Activated T-cell treated with anti-CD3 and anti-CD28 coated beads for 24 hours (primary cell): ENCODE data around the gene PRRT1.
"Not testable (repeated sequence)": the region's sequence is repeated elsewhere in the genome, so short reads cannot be mapped to it uniquely, and the experiment has no call there.

Experiments used
- DNase-seq: peaks from one replicate; pipeline ENCODE4 v3.0.0-alpha.2; 2020; ENCODE audit warnings: low read depth

Gene PRRT1

DNA sequence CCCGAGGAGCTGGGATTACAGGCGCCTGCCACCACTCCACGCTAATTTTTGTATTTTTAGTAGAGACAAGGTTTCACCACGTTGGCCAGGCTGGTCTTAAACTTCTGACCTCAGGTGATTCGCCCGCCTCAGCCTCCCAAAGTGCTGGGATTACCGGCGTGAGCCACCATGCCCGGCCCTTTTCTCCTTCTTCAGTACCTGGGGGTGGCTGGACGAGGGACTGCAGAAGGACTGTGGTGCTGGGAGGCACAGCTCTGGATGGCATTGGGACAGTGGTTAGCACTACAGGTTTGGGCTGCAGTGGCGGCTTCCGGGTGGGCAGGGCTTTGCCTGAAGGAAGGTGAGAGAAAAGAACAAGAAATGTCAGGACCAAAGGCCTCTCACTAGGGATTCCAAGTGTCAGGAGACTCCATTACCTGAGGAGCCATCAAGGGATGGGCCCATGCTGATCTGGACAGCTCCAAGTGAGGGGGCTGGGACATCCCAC, 31.1 kb downstream of the PRRT1 start:
- DNase-seq: no peak

DNA sequence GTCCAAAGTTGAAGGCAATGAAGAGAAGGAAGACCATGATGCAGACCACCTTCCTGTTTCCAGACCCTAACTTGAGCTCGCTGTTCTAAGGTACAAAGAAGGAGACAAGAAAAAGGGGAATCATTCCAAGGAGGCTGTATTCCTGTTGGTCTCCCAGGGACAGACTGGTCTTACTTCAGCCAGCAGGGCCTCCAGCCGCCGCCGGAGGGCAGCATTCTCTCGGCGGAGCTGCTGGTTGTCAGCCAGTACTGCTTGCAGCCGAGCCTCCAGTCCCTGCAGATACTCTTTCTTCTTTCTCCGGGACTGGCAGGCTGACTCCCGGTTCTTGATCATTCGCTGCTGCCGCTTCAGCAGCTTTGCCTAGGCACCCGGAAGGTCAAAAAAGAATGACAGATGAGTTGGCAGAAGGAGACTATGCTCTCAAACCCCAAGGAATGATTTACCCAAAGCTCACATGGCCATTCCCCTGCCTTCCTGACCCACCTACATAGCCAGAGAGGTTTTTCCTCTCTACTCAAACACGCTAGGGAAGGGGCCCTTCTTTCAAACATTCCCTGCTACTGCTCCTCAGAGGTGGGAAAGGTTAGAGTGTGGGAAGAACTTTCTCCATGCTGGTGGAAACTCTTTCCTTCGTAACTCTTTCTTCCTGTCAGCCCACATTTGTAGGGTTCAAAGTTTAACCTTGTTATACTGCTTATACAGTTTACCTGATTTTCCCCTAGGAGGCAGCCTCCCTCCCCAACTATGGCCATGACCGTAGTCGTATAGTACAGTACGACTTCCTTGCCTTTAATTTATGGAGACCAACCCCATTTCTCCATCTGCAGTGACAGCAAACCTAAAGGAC, 32.7 kb downstream of the PRRT1 start:
- DNase-seq: peak; percentile 57

DNA sequence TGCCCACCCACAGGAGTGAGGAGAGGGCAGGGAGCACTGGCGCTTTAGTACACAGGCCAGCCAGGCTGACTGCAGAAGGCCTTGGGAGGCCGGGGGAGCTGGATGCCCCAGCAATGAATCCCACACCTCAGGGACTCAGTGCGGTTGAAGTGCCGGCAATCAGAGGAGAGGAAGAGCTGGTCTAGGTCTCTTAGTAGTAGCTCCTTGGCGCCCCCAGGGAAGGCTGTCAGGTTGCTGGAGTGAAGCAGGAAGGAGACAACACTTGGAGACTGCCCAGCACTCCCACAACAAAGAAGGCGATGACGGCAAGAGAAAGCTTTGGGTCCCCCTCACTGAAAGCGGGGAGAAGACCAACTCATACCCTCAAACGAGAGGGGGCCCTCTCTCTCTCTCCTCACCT, 34.3 kb downstream of the PRRT1 start:
- no peak for DNase-seq

DNA sequence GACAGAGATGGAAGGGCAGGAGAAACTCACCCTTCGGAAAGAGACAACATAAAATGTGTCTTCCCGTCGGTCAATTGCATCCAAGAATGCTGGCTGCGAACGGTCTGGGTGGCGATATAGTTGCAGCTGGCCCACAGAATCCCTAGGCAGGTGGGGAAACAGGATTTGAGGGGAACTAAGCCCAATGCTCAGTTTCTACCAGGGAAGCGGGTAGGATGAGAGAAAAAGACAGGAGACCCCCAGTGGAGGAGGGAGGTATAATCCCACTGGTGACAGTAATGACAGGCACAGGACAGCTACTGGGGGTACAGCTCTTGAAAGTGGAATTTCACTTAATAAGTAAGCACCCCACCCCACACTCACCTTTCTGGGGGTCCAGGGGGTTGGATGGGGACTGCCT, 35.1 kb downstream of the PRRT1 start:
- DNase-seq: no peak

DNA sequence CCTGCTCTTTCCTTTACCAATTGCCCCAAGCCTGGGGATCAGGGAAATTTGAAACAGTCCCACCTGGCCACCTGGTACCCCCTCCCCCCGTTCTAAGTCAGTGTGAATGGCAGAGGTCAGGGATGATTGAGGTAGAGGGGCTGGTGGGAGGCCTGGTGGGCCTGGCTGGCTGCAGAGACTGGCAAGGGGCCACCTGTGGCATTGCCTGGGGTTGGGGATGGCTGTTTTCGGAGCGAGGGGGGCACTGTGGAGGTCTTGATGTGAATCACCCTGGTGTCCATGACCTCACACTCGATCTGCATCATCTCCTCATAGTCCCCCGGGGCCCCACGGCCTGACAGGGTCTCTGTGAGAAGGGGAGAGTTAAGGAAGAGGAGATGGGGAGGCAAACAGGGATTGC, 36.1 kb downstream of the PRRT1 start:
- DNase-seq: no peak

DNA sequence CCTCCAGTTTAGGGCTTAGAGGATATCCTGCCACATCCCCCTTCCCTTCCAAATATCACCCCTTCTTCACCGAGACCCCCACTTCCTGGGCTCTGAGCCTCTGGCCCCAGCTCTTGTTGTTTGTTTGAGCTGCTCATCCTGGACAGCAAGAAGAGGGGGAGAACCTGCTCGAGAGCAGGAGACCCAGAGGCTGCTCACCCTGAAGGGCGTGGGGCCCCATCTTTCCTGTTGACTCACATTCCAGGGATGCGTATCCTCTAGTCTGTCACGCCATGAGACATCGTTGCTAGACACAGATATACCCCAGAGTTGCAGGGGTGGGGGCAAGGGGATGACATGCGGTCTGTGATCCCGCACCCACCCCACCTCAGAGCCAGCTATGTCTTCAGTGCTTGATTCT, 36.9 kb downstream of the PRRT1 start:
- no peak for DNase-seq

DNA sequence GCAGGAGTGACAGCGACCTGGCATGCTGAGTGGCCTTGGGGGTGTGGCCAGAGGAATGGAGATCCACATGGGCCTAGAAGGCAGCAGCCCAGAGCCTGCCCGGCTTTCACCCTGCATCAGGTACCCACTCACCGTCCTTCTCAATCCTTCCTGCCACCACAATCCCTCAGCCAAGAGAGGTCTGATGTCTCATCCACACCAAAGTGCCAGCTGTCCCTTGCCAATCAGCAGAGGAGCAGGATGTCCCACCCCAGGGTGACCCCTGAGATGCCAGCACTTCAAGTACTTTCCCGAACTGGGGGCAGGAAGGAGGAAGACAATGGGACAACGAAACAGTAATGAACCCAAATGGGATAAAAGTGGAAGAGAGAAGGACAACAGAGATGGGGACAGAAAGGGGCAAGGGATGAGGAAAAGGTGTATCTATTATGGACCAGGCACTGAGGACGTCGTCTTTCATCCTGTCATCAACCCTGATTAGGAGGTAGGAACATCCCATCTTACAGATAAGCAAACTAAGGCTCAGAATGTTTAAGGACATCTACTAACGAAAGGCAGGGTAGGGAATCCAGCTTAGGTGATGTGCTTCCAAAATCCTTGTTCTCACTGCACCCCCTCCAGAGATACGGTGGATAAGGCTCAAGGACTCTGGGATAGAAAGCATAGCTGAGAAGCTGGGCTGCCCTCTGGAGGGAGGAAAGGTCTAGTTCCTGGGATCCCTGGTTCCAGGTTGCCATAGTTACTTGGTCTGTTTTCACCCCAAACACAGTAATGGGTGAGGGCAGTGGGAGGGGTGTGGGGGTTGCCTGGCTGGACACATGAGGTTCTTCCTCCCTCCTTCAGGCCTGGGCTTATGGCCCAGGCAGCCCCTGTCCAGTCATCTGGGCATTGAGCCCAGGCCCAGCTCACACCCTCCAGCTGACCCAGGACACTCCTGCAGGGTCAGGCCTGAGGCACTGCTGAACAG, 38.1 kb downstream of the PRRT1 start:
- no peak for DNase-seq

DNA sequence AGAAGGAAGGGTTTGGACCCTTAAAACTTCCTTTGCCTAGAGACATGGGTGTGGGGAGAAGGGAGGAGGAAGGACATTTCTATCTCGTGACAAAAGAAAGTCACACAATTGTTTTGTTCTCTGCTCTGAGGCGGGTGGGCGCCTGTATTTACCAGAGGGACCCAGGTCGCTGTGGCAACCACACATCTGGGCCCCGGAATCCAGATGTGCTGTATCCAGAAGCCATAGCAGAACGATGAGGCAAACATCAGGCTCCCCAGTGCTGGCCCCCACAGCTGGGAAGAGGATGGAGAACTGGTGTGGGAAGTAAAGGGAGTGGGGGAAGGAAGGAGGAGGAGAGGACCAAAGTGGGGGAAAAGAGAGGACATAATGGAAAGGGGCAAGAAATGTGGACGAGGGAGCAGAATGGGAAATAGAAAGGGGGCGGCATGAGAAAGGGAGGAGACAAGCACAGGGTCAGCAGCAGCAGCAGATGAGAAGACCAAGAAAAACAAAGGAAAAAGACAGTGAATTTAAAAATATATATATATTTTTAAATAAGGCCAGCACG, 39.2 kb downstream of the PRRT1 start:
- DNase-seq: no peak

DNA sequence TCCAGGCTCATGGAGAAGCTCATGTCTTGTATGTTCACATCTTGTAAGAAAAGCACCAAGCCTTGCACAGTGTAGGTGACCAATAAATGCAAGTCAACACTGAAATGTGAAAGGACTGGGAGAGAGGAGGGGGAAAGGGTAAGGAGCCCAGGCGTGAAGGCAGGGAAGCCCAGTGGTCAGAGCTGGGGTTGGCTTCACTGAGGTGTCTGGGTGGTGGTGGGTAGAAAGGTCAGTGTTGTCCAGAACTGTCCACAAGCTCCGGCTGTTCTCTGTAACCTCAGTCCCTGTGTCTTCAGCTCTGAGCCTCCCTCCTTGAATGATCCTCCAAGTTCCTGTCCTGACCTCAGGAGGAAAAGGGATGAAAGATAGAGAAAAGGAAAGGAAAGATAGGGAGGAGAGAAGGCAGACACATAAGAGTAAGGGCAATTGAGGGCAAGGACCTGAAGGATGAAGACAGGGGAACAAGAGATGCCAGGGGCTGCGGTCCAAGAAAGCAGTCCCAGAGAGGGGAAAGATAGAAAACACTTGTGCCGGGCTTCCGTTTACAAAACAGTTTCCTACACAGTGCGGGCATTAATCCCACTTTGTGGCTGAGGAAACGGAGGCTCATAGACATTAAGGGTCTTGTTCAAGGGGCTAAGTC, 40.2 kb downstream of the PRRT1 start:
- DNase-seq: no peak

DNA sequence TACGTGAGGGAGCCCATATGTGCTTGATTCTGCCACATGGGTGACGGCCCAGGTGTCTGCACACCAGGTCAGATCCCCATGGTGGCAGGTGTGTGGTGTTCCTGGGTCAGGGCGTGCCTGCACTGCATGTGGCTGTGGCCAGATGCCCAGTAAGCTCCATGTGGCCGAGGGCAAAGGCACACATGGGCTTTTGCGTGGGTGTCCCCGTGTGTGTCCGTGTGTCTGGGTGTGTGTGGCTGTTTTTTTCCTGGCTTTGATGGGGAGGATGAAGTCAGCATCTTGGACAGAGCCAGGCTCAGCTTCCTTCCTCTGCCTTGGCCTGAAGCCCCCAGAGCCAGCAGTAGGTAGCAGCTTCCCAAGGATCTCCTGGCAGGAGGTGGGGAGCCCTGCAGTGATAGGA, 41.1 kb downstream of the PRRT1 start:
- no peak for DNase-seq

DNA sequence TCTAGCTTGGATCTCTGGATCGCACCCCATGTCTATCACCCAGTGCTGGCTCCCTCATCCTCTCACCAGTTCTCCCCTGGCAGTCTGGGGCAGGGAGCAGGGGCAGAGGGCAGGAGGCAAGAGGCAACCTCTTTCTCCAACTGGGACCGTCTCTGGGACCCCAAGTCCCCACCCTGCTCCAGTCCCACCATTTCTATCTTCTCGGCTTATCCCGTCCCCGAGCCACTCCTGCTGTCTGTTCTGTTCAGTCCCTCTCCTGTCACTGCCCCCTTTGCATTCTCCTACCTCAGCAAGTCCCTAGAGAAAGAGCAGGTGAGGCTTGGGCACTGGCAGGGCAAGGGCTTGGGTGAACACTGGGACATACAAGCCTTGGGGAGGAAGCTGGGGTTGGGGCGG, 42.0 kb downstream of the PRRT1 start:
- no peak for DNase-seq

DNA sequence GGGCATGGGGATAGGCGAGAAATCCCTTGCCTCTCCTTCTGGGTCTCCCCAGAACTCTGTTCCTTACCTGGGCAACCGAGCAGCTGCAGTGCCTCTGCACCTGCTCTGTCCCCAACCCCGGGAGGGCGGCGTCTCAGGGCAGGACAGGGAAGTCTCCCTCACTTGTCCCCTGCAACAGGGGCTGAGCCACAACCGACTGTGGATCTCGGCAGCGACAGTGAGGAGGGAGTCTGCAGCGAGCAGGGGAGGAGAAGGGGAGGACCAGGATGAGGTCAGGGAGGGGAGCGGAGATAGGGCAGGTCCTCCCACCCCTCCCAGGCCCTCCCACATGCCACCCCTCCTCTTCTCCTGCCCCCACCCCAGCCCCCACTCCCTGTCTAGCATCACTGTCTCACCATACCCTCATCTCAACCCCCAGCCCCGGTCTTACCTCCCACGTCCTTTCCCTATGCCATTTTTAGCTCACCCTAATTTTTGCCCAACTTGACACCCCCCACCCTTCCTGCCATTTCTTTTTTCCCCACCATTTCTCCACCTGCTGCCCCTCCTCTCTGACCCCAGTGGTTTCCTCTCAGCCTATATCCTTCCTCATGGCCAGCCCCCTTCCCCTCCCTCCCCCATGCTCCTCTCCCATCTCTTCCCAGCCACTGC, 42.5 kb downstream of the PRRT1 start, which contains the start of gene TNXB:
TSS of gene TNXB (minus strand) at position 225 of the 651 bp plus-strand sequence. CDS start 11,140 bp downstream, outside the sequence.
- DNase-seq: no peak

DNA sequence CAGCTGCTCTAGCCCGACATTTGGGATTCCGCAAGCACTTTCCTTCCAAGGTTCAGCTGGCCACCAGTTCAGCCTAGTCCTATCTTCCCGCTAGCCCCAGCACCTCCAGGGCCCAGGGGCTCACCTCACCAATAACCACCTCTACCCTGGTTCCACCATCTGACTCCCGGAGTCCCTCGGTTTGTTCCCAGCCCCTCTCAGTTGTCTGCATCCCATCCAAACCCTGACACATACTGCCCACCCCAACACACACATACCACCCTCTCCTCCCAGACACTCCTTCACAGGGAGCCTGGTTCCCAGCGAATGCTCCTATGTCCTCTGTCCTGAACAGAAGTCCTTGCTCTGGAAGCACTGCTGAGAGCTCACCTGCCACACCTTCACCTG, 43.0 kb downstream of the PRRT1 start:
- DNase-seq: no peak

DNA sequence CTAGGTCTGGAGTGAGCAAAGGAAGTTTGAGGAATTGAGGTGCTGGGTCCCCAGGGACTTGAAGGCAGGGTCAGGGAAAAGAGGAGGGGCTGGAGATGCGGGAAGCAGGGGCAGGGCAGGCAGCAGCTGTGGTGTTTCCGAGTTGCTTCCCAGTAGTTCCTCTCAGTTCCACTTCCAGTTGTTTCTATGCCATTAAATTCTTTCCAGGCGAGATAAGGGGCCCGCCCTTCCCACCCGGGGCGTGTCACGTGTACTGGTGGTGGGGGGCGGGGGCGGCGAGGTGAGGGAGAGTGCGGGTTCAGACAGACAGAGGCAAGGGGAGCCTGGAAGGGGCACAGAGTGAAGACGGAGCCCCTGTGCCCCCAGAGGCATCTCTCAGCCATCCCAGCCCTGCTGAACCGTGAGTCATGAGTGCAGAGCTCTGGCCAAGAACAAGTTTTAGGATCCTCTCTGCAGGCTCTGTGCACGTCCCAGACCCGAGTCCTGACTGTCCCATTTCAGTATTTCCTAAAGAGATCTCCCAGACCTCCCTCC, 43.6 kb downstream of the PRRT1 start:
- no peak for DNase-seq

DNA sequence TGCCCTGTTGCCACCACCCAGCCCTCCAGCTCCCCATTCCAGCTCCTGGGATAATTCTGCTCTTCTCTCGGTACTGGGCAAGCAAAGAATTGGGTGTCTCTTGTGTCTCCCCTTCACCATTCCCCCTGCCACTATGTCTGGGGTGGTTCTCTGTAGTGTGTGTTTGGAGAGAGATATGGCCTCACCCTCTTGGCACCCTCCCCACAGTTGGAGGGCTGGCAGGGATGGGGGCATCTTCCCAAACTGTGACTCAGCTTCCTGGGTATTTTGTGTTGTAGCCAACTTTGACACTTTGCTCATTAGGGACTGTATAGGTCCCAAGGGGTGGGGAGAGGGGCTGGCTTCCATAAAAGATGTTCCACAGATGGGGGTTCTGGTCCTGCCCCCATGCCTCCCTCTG, 44.3 kb downstream of the PRRT1 start:
- no peak for DNase-seq

DNA sequence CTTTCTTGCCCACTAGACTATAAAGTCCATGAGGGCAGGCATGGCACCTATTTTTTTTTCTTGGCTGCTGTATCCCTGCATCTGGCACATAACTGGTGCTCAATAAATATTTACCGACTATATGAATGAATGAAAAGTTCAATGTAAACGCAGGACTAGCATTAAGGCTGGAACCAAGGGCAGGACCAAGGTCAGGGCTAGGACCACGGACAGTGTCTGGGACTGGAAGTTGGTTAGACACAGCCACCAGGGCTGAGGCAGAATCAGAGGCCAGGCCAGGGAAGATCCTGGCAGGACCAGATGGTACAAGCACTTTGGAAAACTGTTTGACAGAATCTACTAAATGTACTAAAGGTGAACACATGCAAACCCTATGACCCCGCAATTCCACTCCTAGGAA, 46.3 kb downstream of the PRRT1 start:
- DNase-seq: no peak

DNA sequence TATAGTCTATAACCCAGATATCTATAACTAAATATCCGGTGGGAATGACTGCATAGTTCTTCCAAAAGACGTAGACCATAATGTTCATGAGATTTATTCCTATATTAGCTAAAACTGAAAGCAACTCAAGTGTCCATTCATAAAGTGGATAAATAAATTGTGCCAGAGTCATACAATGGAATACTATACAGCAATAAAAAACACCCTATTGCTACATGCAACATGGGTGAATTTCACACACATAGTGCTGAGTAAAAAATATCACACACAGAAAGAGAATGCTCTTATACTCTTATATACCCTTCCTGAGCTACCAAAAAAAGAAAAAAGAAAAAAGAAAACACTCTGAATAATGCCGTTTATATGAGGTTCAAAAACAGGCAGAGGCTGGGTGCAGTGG, 49.5 kb downstream of the PRRT1 start:
- no peak for DNase-seq

DNA sequence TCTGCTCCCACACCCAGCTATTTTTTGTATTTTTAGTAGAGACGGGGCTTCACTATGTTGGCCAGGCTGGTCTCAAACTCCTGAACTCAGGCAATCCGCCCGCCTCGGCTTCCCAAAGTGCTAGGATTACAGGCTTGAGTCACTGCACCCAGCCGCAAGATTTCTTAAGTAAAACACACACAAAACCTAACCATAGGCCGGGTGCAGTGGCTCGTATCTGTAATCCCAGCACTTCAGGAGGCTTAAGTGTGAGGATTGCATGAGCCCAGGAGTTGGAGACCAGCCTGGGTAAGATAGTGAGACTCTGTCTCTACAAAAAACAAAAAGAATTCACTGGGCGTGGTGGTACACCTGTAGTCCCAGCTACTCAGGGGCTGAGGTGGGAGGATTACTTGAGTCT, 51.5 kb downstream of the PRRT1 start:
- not testable (repeated sequence) for DNase-seq
